ENCODE results near the gene CALCOCO1. TPM values are rescaled to one million over a fixed set of nuclear protein-coding genes. Genes with fewer than 3 reads are reported as not detected.

Gene CALCOCO1
- total RNA-seq, 2 donors from 2014 or later, result 29.6 to 118 TPM

DNA sequence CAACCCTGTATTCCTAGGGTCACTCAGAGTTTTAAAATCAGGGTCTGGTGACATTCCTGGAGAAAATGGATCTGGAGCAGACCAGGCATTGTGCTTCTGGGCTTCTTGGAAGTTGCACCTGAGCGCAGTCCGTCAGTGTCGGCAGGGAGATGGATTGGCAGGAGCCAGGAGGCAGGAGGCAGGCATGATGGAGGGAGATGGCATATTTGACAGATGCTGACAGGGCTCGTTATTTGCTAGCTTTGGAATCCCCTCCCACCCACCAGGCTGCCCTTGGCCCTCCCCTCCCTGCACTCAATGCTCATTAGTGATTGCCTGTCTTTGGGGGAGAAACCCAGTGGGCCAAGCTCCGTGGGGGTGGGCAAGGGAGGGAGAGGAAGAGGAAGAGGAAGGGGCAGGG, 19.8 kb upstream of the CALCOCO1 start:
- H3K27ac Mint-ChIP-seq, result no peak overlapping the region
- ATAC-seq (replicated peaks), result no peak
- peak overlapping the region; percentile 37 for H3K4me3 Mint-ChIP-seq
- peaks cover 20% of the 10 kb centered on the region for H3K27me3 Mint-ChIP-seq
- no peaks in the 10 kb centered on the region for H3K36me3 Mint-ChIP-seq (ENCODE audit: low read depth)
- H3K4me1 Mint-ChIP-seq, result peaks cover 11% of the 10 kb centered on the region
- no peaks in the 10 kb centered on the region for H3K9me3 Mint-ChIP-seq

DNA sequence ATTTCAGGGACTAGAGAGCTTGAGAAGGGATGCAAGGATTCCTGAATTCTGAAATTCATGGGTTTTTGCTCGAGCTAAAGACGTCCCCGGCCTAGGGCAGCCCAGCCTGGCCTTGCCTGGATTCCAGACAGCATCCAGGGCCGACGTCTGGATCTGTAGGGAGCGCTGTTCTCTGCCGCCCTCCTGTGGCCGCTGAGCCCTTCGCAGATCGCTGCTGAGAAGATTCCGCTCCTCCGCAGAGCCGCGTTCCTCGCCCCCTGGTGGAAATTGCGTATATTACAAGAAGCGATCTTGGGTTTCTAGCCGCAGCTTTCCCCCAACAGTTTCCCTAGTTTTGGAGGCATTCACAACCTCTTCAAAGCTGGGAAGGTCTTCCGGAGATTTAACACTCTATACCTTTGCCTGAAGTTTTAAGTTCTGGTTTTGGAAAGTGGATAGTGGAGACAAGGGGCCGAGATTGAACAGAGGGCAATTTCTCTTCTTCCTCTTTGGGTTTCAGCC, 19.4 kb upstream of the CALCOCO1 start:
- Mint-ChIP-seq H3K27ac (no peak overlapping the region), H3K4me1 (peaks cover 11% of the 10 kb centered on the region), H3K9me3 (no peaks in the 10 kb centered on the region), H3K36me3 (ENCODE audit: low read depth) (no peaks in the 10 kb centered on the region), H3K4me3 (peak overlapping the region; percentile 37), H3K27me3 (peaks cover 20% of the 10 kb centered on the region)
- ATAC-seq (replicated peaks), result peak; percentile 87

DNA sequence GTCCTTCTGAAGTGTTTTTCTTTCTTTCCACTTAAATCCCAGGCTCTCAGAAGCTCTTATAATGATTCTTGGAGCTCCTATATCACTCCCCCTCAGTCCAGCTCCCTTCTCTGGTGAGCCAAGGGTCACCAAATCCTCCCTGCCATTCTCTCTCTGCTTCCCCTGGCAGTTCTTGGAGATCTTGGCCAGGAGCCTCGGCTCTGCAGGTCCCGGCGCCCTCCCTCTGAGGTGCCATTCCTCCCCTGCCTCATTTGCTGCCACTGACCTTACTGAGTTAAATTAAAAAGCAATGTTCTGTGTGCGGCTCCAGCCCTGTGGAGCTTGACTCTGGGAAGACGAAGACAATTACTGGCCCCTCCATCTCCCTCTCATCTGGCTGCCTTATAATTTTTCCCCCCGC, 17.5 kb upstream of the CALCOCO1 start:
- Mint-ChIP-seq H3K4me3 (no peak overlapping the region), H3K9me3 (no peaks in the 10 kb centered on the region), H3K4me1 (peaks cover 11% of the 10 kb centered on the region), H3K27me3 (peaks cover 20% of the 10 kb centered on the region), H3K36me3 (ENCODE audit: low read depth) (no peaks in the 10 kb centered on the region), H3K27ac (no peak overlapping the region)
- ATAC-seq (replicated peaks), result no peak

DNA sequence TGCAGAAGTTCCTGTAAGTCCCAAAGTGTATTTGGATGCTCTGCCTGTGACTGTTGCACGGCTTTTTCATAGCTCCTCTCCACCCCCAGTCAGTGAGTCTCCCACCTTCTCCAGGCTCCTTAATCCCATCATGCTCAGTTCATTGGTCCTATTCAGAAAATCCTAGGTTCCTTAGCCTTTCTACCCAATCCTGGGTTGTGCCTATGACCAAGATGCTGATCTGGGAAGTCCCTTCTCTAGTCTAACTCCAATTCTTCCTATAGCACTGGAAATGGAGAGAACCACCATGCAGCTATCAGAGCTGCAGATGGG, 16.8 kb upstream of the CALCOCO1 start:
- Mint-ChIP-seq H3K27ac (no peak overlapping the region), H3K36me3 (ENCODE audit: low read depth) (no peaks in the 10 kb centered on the region), H3K27me3 (peaks cover 25% of the 10 kb centered on the region), H3K4me1 (peaks cover 16% of the 10 kb centered on the region), H3K4me3 (no peak overlapping the region), H3K9me3 (no peaks in the 10 kb centered on the region)
- no peak for ATAC-seq (replicated peaks)

DNA sequence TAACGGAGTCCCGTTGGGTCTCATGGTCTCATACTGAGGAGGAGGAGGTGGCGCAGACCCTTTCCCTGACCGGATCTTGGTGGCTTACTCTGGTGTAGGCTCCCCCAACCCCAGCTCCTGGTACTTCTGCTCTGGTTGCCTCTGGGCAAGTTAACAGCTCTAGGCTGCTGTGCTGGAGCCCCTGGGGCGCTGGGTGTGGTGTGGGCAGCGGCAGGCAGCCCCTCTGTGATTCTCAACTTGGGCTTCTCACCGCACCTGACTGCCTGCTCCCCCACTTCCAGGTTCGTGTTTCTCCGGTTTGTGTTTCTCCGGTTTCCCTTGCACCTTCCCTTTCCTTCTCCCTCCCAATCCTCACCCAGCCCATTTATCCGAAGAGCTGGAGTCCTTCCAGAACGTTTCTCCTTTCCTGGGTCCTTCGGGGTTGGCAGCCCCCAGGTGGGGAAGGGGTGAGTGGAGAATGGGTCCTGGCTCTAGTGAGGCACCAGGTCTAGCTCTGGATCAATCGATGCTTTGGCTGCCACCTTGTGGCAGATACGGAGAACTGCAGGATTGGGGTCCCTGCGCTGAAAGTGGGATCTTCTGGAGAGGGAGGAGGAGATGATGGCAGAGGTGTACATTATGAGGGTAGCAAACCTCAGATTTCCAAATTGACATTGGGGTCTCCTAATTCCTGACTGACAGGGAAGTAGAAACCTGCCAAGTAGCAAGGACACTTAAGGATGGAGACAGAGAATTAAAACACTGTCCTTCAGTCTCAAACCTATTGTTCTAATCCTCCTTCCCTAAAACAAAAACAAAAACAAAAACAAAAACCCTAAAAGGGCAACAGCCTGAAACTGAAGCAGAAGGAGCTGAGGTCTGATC, 16.2 kb upstream of the CALCOCO1 start:
- Mint-ChIP-seq H3K9me3 (no peaks in the 10 kb centered on the region), H3K27me3 (peaks cover 30% of the 10 kb centered on the region), H3K36me3 (ENCODE audit: low read depth) (no peaks in the 10 kb centered on the region), H3K4me3 (peak overlapping the region; percentile 38), H3K27ac (no peak overlapping the region), H3K4me1 (peaks cover 22% of the 10 kb centered on the region)
- peak; percentile 65 for ATAC-seq (replicated peaks)

DNA sequence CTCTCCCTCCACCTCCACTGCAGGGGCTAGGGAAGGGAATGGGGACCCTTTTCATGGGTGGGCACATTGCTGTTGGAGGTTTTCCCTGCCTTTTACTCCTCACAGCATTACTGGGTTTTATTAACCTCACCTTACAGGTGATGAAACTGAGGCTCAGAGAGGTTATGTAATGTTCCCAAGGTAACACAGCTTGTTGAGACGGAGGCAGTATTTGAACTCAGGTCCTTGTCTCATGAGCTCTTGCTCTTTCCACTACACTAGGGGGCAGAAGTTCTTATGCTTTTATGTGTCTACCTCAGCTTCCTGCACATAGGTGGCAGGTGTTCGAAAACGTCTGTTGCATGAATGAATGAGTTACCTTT, 12.9 kb upstream of the CALCOCO1 start:
- H3K9me3 Mint-ChIP-seq, result no peaks in the 10 kb centered on the region
- H3K4me1 Mint-ChIP-seq, result peaks cover 11% of the 10 kb centered on the region
- no peak overlapping the region for H3K27ac Mint-ChIP-seq
- H3K27me3 Mint-ChIP-seq, result peaks cover 38% of the 10 kb centered on the region
- no peaks in the 10 kb centered on the region for H3K36me3 Mint-ChIP-seq (ENCODE audit: low read depth)
- no peak for ATAC-seq (replicated peaks)
- peak overlapping the region; percentile 65 for H3K4me3 Mint-ChIP-seq

DNA sequence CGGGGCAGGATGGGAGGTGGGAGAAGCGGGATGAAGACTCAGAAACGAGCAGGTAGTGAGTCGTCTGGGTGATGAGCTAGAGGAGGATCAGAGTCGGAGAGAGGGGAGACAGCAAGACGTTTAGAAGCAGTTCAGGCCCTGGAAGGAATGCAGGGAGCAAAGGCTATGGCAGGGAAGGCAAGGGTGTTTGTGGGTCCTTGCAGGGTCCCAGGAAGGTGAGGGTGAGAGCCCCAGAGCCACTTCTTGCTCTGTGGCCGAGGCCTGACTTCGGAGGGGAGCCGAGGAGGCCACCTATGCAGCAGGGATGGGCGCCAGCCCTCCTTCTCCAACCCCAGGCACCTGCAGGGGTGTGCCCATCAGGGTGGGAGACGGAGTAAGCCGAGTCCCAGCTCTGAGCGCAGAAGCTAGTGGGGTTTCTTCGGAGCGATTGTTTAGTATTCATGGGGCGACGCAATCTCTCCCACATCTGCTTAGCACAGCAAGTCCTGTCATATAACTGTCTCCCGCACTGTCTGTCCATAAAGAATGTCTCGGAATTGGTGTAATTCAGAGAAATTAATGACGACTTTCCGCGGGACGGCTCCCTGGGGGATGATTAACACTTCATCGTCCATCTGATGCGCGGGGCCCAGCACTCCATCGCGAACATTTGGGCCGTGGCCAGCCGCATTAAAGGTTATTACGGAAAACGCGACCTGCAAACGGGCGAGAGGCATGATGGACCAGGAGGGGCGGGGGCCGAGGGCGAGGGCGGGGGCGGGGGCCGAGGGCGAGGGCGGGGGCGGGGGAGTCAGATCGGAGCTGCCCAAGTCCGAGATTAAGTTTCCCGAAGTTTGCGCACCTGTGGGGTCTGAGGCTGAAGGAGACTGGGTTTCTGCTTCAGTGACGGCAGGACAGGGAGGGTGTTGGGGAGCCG, 12.2 kb upstream of the CALCOCO1 start:
- H3K27me3 Mint-ChIP-seq, result peaks cover 31% of the 10 kb centered on the region
- H3K27ac Mint-ChIP-seq, result no peak overlapping the region
- peaks cover 11% of the 10 kb centered on the region for H3K4me1 Mint-ChIP-seq
- H3K36me3 Mint-ChIP-seq (ENCODE audit: low read depth), result no peaks in the 10 kb centered on the region
- H3K4me3 Mint-ChIP-seq, result peak overlapping the region; percentile 65
- peak; percentile 6 for ATAC-seq (replicated peaks)
- no peaks in the 10 kb centered on the region for H3K9me3 Mint-ChIP-seq

DNA sequence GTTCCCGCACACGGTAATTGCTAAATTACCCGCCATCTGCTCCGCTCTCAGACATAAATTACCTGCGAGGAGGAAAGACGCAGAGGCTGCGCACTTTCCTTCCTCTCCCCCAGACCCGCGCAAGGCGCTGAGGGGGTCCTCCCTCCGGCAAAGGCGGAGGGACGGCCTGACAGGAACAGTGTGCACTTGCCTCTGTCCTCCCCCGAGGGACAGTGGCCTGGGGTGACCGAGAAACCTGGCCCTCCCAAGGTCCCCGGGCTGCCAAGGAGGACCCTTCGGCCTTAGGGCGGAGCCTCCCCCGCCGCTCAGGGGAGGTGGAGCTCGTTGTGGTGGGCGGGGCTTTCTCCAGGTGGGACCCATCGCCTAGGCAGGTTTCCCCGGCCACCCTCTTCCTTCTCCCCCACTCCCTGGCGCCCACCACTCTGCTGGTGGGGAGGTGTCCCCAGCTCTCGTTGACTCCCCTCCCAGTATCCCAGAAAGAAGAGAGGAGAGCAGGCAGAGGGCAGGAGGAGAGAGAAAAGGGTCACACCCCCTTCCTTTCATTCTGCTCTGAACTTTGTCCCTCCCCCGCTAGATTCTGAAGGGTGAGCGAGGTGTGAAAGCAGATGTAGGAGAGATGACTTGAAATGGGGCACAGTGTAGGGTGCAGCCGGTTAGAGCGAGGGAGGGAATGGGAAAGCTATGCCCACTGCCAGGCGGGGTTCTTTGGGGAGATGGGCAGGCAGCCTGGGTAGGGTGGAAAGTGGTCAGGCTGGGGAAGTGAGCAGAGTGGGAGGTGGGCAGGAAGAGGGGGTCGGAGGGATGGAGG, 11.4 kb upstream of the CALCOCO1 start:
- peak overlapping the region; percentile 65 for H3K4me3 Mint-ChIP-seq
- peaks cover 11% of the 10 kb centered on the region for H3K4me1 Mint-ChIP-seq
- H3K27me3 Mint-ChIP-seq, result peaks cover 31% of the 10 kb centered on the region
- no peaks in the 10 kb centered on the region for H3K9me3 Mint-ChIP-seq
- no peak overlapping the region for H3K27ac Mint-ChIP-seq
- ATAC-seq (replicated peaks), result peak; percentile 65
- no peaks in the 10 kb centered on the region for H3K36me3 Mint-ChIP-seq (ENCODE audit: low read depth)

DNA sequence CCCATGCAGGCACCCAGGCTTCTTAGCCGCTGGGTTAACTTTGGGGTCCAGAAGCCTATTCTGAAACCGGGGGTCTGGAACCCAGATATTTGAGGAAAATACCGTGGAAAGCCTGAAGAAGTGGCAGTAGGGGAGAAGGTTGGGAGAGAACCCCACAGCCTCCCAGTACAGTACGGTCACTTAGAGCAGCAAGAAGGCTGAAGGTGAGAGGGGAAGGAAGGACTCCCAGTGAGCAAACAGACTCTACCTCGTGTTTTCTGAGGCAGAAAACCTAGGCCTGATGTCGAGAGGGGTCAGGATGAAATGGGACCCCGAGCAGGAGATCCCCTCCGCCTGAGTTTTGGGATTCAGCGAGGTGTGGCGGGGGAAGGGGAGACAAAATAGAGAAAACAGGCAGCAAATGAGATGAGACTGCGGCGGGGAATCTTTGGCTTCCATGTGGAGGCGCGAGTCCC, 10.7 kb upstream of the CALCOCO1 start:
- peaks cover 11% of the 10 kb centered on the region for H3K4me1 Mint-ChIP-seq
- H3K4me3 Mint-ChIP-seq, result peak overlapping the region; percentile 65
- no peaks in the 10 kb centered on the region for H3K9me3 Mint-ChIP-seq
- no peaks in the 10 kb centered on the region for H3K36me3 Mint-ChIP-seq (ENCODE audit: low read depth)
- H3K27ac Mint-ChIP-seq, result no peak overlapping the region
- H3K27me3 Mint-ChIP-seq, result peaks cover 30% of the 10 kb centered on the region
- no peak for ATAC-seq (replicated peaks)

DNA sequence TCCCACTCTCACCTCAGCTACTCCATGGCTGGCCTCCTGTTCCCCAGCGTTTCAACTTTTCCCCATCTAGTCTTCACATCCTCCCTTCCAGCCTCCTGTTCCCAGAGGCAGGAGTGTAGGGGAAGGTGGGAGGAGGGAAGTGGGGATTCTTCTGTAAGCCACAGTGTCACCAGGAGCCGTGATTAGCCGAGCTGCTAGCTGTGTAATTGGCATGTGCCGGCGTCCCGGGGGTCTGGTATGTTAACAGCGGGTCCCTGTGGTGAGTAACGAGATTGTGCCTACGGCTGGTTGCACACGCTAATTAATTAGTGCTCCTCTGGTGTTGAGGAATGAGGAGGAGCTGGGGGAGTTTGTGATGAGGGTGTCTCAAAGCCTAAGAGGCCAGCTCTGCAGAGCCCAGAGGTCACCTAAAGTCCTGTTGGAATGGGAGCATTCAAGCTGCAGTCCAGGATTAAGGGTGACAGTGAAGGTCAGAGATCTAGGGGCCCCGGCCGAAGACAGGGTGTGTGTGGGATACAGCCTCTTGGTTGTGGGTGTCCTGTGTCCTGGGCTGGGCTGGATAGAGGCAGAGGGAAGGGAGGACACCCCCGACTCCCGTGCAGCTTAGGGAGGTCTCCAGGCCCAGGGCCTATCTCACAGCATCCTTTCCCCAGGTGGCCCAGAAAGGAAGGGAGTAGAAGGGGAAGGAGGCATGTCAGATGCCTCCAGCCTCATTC, 10.0 kb upstream of the CALCOCO1 start:
- peaks cover 11% of the 10 kb centered on the region for H3K4me1 Mint-ChIP-seq
- H3K27me3 Mint-ChIP-seq, result peaks cover 25% of the 10 kb centered on the region
- H3K27ac Mint-ChIP-seq, result no peak overlapping the region
- no peak overlapping the region for H3K4me3 Mint-ChIP-seq
- no peaks in the 10 kb centered on the region for H3K9me3 Mint-ChIP-seq
- no peaks in the 10 kb centered on the region for H3K36me3 Mint-ChIP-seq (ENCODE audit: low read depth)
- ATAC-seq (replicated peaks), result no peak

DNA sequence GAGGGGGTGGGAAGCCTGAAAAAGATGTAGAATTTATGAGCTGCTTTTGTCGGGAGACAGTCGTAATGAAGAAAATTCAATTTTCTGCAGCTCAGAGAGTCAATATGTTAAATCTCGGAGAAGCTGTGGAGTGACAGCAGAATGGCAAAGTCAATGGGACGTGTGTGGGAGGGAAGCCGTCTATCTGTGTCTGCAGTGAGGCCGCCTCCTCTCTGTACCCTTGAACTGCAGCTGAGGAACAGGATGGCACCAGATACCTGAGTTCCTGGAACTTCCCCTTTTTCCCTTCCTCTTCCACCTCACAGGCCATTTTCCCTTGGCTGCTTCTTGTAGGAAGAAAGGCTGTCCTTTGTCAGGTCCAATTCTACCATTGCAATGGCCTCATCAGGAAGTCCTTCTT, 9.3 kb upstream of the CALCOCO1 start:
- Mint-ChIP-seq H3K4me1 (peaks cover 11% of the 10 kb centered on the region), H3K27me3 (peaks cover 25% of the 10 kb centered on the region), H3K9me3 (no peaks in the 10 kb centered on the region)

DNA sequence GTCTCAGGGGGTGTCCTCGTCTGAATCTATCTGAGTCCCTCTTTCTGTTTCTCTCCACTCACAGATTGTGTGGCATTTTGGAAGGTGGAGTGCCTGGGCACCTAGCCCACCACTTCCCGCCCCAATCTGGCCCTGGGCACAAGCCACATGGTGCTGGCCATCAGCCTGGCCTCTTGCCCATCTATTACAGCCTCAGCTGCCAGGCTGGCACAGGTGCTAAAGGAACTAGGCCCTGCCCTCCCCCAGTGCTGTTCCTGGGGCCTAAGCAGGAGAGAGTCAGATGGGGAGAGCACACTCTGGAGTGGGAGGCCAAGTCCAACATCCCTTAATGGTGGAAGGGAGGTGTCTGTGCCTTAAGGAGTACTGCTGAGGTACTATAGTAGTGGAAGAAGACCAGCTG, 8.3 kb upstream of the CALCOCO1 start:
- H3K9me3 Mint-ChIP-seq, result no peaks in the 10 kb centered on the region
- no peak for ATAC-seq (replicated peaks)
- H3K27ac Mint-ChIP-seq, result no peak overlapping the region
- H3K27me3 Mint-ChIP-seq, result peaks cover 25% of the 10 kb centered on the region
- H3K4me1 Mint-ChIP-seq, result peaks cover 11% of the 10 kb centered on the region
- H3K4me3 Mint-ChIP-seq, result no peak overlapping the region
- H3K36me3 Mint-ChIP-seq (ENCODE audit: low read depth), result no peaks in the 10 kb centered on the region

More for the DNA sequence above, 9.3 kb upstream of the CALCOCO1 start:
- ATAC-seq (replicated peaks), result no peak
- Mint-ChIP-seq H3K36me3 (ENCODE audit: low read depth) (no peaks in the 10 kb centered on the region), H3K4me3 (no peak overlapping the region), H3K27ac (no peak overlapping the region)

DNA sequence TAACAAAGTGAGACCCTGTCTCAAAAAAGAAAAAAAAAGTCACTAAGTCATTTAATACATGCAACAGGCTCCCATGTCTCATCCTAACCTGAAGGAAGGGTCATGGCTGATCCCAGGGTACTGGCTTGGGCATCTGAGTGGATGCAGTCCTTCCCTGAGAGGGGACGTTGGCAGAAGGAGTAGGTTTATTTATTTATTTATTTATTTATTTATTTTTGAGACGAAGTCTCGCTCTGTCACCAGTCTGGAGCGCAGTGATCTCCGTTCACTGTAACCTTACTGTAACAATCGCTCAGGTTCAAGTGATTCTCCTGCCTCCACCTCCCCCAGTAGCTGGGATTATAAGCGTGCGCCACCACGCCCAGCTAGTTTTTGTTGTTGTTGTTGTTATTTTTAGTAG, 7.2 kb upstream of the CALCOCO1 start:
- H3K36me3 Mint-ChIP-seq (ENCODE audit: low read depth), result no peaks in the 10 kb centered on the region
- no peak for ATAC-seq (replicated peaks)
- peaks cover 23% of the 10 kb centered on the region for H3K27me3 Mint-ChIP-seq
- peaks cover 9% of the 10 kb centered on the region for H3K4me1 Mint-ChIP-seq
- no peak overlapping the region for H3K4me3 Mint-ChIP-seq
- no peaks in the 10 kb centered on the region for H3K9me3 Mint-ChIP-seq
- no peak overlapping the region for H3K27ac Mint-ChIP-seq

DNA sequence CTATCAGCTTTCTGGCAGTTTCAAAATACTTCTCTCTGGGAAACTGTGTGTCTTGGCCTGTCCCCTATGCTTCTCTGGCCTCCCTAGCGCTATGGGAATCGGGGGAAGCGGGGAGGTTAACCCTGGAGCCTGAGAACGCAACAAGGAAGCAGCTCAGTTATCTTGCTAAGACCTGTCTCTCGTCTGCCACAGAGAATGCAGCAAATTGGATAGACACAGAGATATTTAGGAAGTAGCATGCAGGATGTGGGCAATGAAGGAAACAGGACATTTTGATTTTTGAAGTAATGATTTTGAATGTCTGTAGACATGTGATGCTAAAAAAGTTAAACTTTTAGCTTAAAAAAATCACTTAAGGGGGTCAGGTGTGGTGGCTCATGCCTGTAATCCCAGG, 6.6 kb upstream of the CALCOCO1 start:
- no peak for ATAC-seq (replicated peaks)
- peaks cover 17% of the 10 kb centered on the region for H3K27me3 Mint-ChIP-seq

More for the DNA sequence above, 6.6 kb upstream of the CALCOCO1 start:
- Mint-ChIP-seq H3K36me3 (ENCODE audit: low read depth) (no peaks in the 10 kb centered on the region), H3K4me3 (no peak overlapping the region), H3K4me1 (peaks cover 3% of the 10 kb centered on the region), H3K9me3 (no peaks in the 10 kb centered on the region), H3K27ac (no peak overlapping the region)
